Brain pericyte (primary cell): ENCODE data around the gene EMSY.
A peak's percentile ranks its signal among the peaks of the same experiment; 100 is the strongest.
"Not testable (repeated sequence)": the region's sequence is repeated elsewhere in the genome, so short reads cannot be mapped to it uniquely, and the experiment has no call there.

Experiments
- DNase-seq: peaks from one replicate; pipeline ENCODE4 v3.0.0-alpha.2; 2012; ENCODE audit warnings: low read depth, low spot score

EMSY gene

DNA sequence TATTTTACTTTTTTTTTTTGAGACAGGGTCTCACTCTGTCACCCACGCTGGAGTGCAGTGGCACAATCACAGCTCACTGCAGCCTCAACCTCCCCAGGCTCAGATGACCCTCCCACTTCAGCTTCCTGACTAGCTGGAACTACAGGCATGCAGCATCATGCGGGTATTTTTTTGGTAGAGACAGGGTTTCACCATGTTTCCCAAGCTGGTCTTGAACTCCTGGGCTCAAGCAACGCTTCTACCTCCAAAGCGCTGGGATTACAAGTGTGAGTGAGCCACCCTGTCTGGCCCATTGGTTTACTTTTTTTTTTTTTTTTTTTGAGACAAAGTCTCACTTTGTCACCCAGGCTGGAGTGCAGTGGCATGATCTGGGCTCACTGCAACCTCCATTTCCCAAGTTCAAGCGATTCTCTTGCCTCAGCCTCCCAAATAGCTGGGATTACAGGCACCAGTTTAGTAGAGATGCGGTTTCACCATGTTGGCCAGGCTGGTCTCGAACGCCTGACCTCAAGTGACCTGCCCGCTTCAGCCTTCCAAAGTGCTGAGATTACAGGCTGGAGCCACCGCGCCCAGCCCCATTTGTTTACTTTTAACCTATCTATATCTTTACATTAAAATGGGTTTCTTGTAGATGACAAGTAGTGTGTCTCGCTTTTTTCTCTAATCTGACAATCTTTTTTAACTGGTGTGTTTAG is 127.5 kb downstream of the EMSY start:
- DNase-seq = not testable (repeated sequence)

DNA sequence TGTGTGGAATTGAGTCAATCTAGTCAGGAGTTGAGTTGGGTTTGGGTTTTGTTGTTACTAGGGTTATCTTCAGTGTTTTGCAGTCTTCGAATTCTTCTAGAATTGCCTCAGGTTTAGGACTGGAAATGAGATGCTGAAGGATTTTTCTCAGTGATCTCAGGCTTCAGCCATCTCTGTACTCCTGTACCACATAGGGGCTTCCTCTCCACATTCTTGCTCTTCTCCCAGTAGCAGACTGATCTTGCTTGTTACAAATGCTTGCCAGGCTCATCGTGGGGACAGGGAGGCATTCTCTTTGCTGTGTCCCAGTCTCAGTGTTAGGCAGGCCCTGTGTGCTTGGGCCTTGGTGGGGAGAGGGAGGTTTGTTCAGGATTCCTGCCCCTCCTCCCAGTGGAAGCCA is 129.6 kb downstream of the EMSY start:
- DNase-seq = no peak

GRCh38 chr11:76574879-76575278 is 130.1 kb downstream of the EMSY start:
- no peak for DNase-seq

DNA sequence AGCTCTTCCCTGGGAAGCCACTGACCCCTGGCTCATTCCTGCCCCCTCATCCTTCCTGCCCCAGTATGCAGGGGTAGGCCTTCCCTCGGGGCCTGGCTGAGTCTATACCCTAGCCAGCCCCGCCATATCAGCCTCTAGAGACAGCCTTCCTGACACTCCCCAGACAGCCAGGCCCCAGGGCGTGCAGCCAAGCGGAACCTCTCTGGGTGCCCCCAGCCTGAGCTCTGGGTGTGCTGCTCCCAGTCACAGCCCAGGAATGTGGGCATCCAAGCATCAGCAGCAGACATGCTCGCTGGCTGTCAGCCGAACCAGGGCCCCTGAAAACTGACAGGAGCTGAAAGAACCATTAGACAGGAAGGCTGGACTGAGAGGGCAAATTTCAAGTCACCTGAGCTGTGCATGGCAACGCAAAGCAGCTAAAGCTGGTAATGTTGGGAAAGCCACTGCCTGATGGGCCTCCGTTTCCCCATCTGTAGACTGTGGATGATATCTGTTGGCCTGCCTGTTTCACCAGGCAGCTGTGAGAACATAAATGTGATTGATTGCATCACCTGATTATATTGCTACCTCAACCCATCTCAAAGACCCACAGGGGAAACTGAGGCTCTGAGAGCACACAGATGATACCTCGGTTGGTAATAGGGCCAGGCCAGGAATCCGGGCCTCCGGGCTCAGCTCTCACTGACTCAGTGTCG is 132.6 kb downstream of the EMSY start:
- no peak for DNase-seq

GRCh38 chr11:76577921-76578653 is 133.3 kb downstream of the EMSY start:
- DNase-seq = no peak

DNA sequence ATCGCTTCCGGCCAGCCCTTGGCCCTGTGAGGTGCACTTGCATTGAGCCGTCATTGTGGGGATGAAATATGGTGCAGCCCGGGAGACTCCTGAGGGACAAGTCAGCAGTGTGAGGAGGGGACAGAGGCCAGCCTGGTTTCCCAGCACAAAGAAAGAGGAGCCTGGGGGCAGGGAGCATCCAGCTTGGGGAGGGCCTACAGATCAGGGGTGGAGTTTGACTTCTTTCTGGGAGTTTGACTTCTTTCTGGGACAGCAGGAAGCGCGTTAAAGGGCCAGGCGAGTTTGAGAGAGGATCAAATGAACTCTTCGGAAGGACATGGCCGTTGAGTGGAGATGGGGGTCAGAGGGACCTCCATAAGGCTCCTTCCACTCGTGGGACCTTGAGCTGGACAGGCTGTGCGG is 133.8 kb downstream of the EMSY start:
- no peak for DNase-seq

- peak; percentile 48 for DNase-seq
Observed at GRCh38 chr11:76579056-76579751, 134.4 kb downstream of the EMSY start.

DNA sequence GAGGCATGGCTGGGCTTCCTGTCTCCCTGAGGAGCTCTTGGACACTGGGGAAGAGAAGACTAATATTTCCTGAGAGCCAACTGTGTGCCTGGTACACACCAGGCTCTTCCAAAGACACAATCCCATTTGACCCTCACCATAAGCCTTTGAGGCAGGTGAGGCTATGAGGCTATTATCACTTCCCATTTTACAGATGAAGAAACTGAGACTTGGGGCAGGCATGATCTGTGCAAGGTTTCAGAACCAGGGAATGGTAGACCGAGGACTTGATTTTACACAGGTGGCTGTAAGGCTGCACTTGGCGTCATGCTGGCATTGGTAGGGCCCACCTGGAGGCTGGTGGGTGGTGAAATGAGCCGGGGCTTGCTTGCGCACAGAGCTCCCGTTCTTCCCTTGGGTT is 134.9 kb downstream of the EMSY start:
- no peak for DNase-seq

GRCh38 chr11:76582471-76582870 is 137.7 kb downstream of the EMSY start:
- DNase-seq = not testable (repeated sequence)

- no peak for DNase-seq
Observed at GRCh38 chr11:76587820-76588454, 143.1 kb downstream of the EMSY start.

GRCh38 chr11:76588455-76589325 is 143.9 kb downstream of the EMSY start:
- DNase-seq = no peak

DNA sequence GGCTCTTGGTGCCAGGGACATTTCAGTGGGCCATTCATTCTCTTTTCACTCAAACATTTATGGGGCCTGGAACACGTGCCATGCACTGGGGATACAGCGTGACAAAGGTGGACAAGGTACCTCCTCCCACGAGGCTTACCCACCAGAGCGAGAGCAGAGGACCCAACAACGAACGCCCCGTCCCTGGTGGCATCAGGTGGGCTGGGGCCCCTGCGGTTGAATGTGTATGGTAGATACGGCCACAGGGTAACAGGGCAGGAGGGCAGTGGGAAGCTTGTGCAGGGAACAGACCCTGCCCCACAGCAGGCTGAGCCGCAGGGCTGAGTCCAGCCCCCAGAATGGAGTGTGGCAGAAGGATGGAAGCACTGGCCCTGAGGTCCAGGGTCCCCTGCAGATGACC is 144.7 kb downstream of the EMSY start:
- no peak for DNase-seq

- DNase-seq = no peak
Observed at GRCh38 chr11:76589964-76590950, 145.4 kb downstream of the EMSY start.

DNA sequence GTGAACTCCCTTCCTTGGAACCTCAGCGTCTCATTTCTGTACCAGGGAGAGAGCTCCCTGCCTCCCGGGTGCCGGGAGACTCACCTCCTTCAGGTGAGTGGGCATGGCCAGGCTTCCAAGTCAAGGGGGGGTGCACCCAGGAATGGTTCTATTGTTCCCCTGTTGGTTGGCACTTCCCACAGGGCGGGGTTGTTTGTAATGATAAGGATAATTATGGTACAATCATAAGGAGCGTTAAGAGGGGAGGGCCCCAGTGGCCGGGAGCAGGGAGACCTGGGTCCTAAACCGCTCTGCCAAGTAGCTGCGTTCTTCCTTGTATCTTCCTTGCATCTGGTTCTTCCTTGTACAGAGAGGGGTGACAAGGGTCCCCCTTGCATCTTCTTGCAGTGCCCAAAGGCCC is 146.6 kb downstream of the EMSY start:
- no peak for DNase-seq

GRCh38 chr11:76592025-76592914 is 147.5 kb downstream of the EMSY start:
- no peak for DNase-seq

DNA sequence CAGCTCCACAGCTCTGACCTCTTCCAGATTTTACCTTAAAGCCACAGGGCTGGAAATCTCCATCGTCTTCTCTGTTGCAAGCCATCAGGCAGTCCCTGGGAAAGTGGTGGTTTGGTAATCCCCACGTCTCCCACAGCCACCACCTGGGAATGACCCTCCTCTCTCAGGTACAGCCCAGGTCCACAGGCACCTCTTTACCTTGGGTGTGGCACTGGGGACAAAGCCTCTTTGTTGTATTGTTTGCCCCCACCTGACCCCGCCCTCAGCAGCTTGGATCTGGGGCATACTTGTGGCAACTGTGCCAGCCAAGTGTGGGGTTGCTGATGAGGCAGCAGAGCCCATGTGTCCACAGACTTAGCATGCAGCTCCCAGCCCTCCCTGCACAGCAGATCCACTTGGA is 148.1 kb downstream of the EMSY start:
- no peak for DNase-seq

DNA sequence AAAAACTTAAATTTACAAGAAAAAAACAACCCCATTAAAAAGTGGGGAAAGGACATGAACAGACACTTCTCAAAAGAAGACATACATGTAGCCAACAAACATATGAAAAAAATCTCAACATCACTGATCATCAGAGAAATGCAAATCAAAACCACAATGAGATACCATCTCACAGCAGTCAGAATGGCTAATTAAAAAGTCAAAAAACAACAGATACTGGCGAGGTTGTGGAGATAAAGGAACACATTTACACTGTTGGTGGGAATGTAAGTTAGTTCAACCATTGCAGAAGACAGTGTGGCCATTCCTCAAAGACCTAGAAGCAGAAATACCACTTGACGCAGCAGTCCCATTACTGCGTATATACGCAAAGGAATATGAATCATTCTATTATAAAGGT is 150.3 kb downstream of the EMSY start:
- DNase-seq = not testable (repeated sequence)

GRCh38 chr11:76596652-76597051 is 151.8 kb downstream of the EMSY start:
- no peak for DNase-seq
